Activated B cell treated with CpG ODN at 0.5 μM for 24 hours (primary cell): ENCODE measurements around the gene KAZALD1. TPM values are rescaled to one million over a fixed set of nuclear protein-coding genes. Genes with fewer than 3 reads are reported as not detected.
A peak's percentile ranks its signal among the peaks of the same experiment; 100 is the strongest.

Experiments used
- ATAC-seq: fragments of 200-7000 bp; cut with Tn5 transposase; one replicate; pipeline ENCODE4 v1.10.0; 2021; ENCODE audit warnings: low read depth, mild to moderate bottlenecking, moderate library complexity
- CTCF ChIA-PET: fragments of 350-600 bp; sonication (Branson Sonifier 250); formaldehyde crosslinking; loops from one replicate; lab custom pipeline; 2021; ENCODE audit warnings: antibody characterized with exemption; lab: Charles Lee
- POLR2A ChIA-PET: fragments of 350-600 bp; sonication (Branson Sonifier 250); formaldehyde crosslinking; loops from one replicate; lab custom pipeline; 2021; ENCODE audit warnings: antibody characterized with exemption; lab: Charles Lee
- DNase-seq: peaks from one replicate; pipeline ENCODE4 v3.0.0; 2022
- H3K27ac Mint-ChIP-seq: one replicate; pipeline ENCODE4 v1.8.0; 2020; ENCODE audit warnings: mixed read lengths
- H3K27me3 Mint-ChIP-seq: one replicate; pipeline ENCODE4 v1.8.0; 2021; ENCODE audit warnings: mixed read lengths
- H3K36me3 Mint-ChIP-seq: one replicate; pipeline ENCODE4 v1.8.0; 2021; ENCODE audit warnings: low read depth, mixed read lengths
- H3K4me1 Mint-ChIP-seq: one replicate; pipeline ENCODE4 v1.8.0; 2021; ENCODE audit warnings: mixed read lengths
- H3K4me3 Mint-ChIP-seq: one replicate; pipeline ENCODE4 v1.8.0; 2020; ENCODE audit warnings: mild to moderate bottlenecking, mixed read lengths
- H3K9me3 Mint-ChIP-seq: one replicate; pipeline ENCODE4 v1.8.0; 2020; ENCODE audit warnings: mixed read lengths
- CTCF ChIP-seq: fragments of 200-600 bp; IDR thresholded peaks from one replicate; pipeline ENCODE4 v1.8.0; 2022; ENCODE audit warnings: antibody characterized with exemption, mild to moderate bottlenecking
- intact Hi-C: fragments of 100-400 bp; cut with micrococcal nuclease; formaldehyde crosslinking; loops from one replicate; pipeline ENCODE4 v1.15.1; 2024
- total RNA-seq: library from RNA; stranded (reverse); gene quantifications from 2 replicates; pipeline ENCODE4 v1.2.3, GENCODE V29; 2022

Gene KAZALD1
- total RNA-seq, result 0.58 TPM in 1 of 2 replicates, not detected in the other

- Mint-ChIP-seq H3K27me3 (peaks cover 8% of the 10 kb centered on the region), H3K4me3 (peak within 1 kb of the TSS; percentile 98), H3K9me3 (no peaks in the 10 kb centered on the region), H3K4me1 (peaks cover 45% of the 10 kb centered on the region), H3K36me3 (peaks cover 5% of the 10 kb centered on the region), H3K27ac (peak within 1 kb of the TSS; percentile 95)
- CTCF ChIA-PET, result interaction anchor here (1.5 to 7.5 kb wide), 6 partner anchors 11 to 80 kb away, joined by 3 to 71 read pairs (median 17); partner anchors contain the start of genes PDZD7 and SFXN3
- no peak for TF ChIP-seq CTCF
- ATAC-seq, result no peak
- no peak for DNase-seq
- intact Hi-C loops, result loop anchor here (2.0 to 10.0 kb wide), 5 partner anchors 65 to 1583 kb away; partner anchors contain the start of genes BTRC and TRIM8
- POLR2A ChIA-PET, result interaction anchor here (0.6 to 2.4 kb wide), 9 partner anchors 8 to 526 kb away, joined by 4 to 24 read pairs (median 6); partner anchors contain the start of genes HIF1AN, PDZD7 and SFXN3
These were observed at the start of gene KAZALD1 for GRCh38 chr10:101061624-101062231. TSS of gene KAZALD1 (plus strand) at chr10:101061989. CDS start at chr10:101062593, 604 bp downstream.

DNA sequence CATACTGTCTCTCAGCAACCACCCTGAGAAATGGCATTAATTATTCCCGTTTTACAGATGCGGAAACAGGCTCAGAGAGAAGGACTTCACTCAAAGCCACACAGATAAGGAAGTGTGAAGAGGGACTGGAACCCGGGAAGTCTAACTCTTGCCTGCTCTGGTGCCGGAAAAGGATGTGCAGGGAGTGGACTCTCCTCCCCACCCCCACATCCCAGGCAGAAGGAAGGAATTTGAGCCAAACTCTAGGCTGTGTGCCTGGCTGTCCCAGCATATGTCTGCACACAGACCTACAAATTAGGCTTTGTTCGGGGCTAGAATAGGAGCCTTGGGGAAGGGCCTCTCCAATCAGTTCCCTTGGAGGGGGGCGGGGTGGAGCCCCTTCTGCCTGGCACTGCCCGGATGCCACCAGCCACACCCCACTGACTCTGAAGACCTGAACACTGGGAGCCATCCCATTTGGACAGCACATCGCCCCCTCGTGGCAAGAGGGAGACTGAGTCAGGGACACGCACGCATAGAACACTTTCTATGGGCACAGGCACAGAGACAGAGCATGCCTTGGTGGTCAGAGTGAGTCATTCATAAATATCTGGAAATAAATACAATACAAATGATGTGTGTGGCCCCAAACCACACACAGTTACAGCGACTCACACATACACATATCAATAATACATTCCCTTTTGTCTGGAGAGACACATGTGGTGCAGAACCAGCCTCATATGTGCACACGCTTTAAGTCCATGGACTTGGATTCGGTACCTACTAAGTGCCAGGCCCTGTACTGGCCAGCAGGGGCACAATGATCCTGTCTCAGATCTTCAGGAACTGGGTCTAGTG, 49.0 kb upstream of the KAZALD1 start:
- Mint-ChIP-seq H3K36me3 (no peaks in the 10 kb centered on the region), H3K27me3 (peaks cover 18% of the 10 kb centered on the region), H3K27ac (peak overlapping the region; percentile 1), H3K9me3 (no peaks in the 10 kb centered on the region), H3K4me3 (no peak overlapping the region), H3K4me1 (peaks cover 15% of the 10 kb centered on the region)
- ChIA-PET CTCF (no interaction called here), POLR2A (no interaction called here)
- ATAC-seq (peak; percentile 89), DNase-seq (peak; percentile 46)
- peak; percentile 73 for TF ChIP-seq CTCF
- intact Hi-C loops, result loop anchor here (1.0 to 5.0 kb wide), 3 partner anchors 13 to 100 kb away; partner anchors contain the start of genes LZTS2, SEMA4G and SLF2

- H3K27me3 Mint-ChIP-seq, result peaks cover 23% of the 10 kb centered on the region
These were observed 48.4 kb upstream of the KAZALD1 start for GRCh38 chr10:101013365-101013825.

GRCh38 chr10:101014230-101014884, 47.4 kb upstream of the KAZALD1 start:
- Mint-ChIP-seq H3K27ac (no peak overlapping the region), H3K4me1 (peaks cover 27% of the 10 kb centered on the region), H3K27me3 (peaks cover 26% of the 10 kb centered on the region), H3K36me3 (no peaks in the 10 kb centered on the region), H3K9me3 (no peaks in the 10 kb centered on the region), H3K4me3 (no peak overlapping the region)
- intact Hi-C loops, result loop anchor here (1.0 to 5.0 kb wide), 4 partner anchors 18 to 452 kb away; partner anchors contain the start of gene SLF2
- ChIA-PET CTCF (interaction anchor here (0.8 to 1.8 kb wide), 13 partner anchors 12 to 451 kb away, joined by 3 to 13 read pairs (median 4); partner anchors contain the start of genes LZTS2, PDZD7 and SFXN3), POLR2A (interaction anchor here (0.6 to 1.1 kb wide), 2 partner anchors 27 to 44 kb away, joined by 3 read pairs; no protein-coding TSS in a partner anchor)
- TF ChIP-seq CTCF, result no peak
- DNase-seq, result peak; percentile 70
- ATAC-seq, result peak; percentile 55

More at GRCh38 chr10:101013365-101013825, 48.4 kb upstream of the KAZALD1 start:
- H3K4me3 Mint-ChIP-seq, result no peak overlapping the region
- H3K4me1 Mint-ChIP-seq, result peaks cover 21% of the 10 kb centered on the region
- TF ChIP-seq CTCF, result no peak
- DNase-seq (no peak), ATAC-seq (no peak)
- H3K27ac Mint-ChIP-seq, result peak overlapping the region; percentile 1
- no peaks in the 10 kb centered on the region for H3K9me3 Mint-ChIP-seq
- ChIA-PET POLR2A (no interaction called here), CTCF (interaction anchor here (1.2 to 1.8 kb wide), 3 partner anchors 11 to 20 kb away, joined by 4 to 12 read pairs (median 11); partner anchors contain the start of genes PDZD7 and SFXN3)
- intact Hi-C loops, result loop anchor here (1.0 to 5.0 kb wide), 3 partner anchors 14 to 101 kb away; partner anchors contain the start of genes LZTS2, SEMA4G and SLF2
- H3K36me3 Mint-ChIP-seq, result no peaks in the 10 kb centered on the region
